GM19043 (cell line): Measurements from ENCODE around the gene RIPK4.

Experiments
- ATAC-seq: cut with Tn5 transposase; IDR thresholded peaks from one replicate; pipeline ENCODE4 v1.9.1; 2021; ENCODE audit warnings: low read depth; ENCODE audit not compliant: unreplicated experiment

Gene RIPK4

GRCh38 chr21:41755934-41756773 is 10.7 kb downstream of the RIPK4 start:
- ATAC-seq, result no peak

GRCh38 chr21:41755258-41755933 is 11.5 kb downstream of the RIPK4 start:
- ATAC-seq, result no peak

DNA sequence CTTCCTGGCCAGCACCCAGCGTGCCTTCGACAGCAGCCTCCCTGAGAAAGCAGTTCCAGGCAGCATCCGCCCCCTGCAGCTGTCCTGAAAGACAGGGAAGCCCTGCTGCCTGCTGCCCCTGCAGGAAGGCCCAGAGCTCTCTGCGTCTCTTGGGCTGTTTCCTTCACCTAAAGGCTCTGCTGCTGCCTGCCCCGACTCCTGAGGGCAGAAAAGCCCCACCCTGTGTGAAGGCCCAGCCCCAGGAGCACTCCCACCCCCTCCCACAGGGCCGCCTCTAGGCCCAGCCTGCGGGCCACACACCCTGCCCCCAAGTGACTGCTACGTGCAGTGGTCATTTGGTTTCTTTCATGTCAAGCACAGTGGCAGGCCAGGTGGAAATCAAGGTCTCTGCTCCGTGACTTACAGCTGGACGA is 12.4 kb downstream of the RIPK4 start:
- no peak for ATAC-seq

DNA sequence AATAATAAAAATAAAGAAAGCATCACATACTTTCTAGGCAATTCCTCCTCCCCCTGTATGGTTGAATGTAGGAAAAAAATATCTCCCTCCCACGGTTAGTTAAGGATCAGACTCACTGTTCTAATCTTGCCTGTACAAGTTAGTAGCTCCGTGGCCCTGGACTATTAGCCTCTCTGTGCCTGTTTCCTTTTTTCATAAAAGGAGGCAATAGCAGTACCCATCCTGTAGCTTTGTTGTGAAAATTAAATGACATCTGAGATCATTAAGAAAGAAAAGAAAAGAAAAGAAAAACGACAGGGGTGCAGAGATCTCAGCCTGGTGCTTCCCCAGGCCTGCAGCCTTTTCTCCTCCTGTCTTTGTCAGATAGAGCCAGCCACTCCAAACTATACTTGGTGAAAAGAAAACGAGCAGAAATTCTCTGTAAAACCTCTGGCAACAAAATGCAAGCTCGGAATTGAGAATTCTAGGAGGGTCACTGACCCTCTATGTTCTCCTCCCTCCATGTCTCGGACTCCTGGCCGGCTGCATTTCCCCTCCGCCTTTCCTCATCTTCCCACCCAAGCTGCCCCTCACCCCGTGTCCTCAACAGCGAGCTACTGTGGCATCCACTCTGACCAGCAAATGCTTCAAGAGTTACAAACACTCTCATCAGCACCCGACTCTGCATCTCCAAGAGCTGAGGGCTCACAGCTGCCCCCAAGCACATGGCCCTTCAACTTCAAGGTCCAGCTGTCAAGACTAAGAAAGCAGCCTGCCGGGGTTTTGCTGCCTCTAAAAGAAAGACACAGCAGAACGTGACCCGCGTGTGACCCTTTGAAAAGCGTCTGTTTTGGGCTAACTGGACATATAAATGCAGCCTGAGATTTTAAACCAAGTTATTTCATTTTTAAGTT is 13.6 kb downstream of the RIPK4 start:
- no peak for ATAC-seq

DNA sequence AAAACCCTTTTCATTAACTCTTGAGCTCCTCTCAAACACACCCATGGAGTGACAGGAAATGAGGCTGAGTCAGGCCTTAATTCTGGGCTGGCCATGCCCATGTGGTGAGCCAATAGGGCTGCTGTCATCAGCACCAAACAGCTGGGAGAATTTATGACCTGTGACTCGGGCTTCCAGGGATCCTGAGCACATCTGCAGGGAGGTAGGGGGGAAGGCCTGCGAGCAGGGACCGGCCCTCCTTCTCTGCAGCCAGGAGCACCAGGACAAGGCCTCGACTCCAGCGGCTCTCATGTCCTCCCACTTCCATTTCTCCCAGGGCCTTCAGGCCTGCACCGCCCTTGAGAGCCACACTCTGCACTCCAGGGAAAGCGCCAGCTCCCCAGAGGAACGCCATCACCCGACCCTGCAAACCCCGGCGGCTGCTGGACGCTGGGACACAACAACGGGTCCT is 14.6 kb downstream of the RIPK4 start:
- ATAC-seq, result no peak

DNA sequence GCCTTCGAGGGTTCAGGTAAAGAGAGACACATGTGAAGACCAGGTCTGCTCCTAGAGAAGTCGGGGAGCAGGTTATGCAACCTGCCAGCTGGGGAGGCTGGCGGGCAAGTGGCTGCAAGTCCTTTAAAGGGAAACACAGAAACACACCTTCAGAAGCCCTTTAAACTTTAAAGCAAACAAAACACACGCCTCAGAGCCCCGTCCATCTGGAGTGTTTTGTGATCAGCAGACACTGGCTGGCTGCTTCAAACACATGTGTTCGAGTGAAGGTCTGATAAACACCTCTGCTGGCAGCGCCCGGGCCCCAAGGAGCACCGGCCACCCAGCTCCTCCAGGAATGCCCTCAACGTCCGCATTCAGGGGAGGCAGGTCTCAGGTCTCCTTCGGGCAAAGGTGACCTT is 15.2 kb downstream of the RIPK4 start:
- no peak for ATAC-seq

DNA sequence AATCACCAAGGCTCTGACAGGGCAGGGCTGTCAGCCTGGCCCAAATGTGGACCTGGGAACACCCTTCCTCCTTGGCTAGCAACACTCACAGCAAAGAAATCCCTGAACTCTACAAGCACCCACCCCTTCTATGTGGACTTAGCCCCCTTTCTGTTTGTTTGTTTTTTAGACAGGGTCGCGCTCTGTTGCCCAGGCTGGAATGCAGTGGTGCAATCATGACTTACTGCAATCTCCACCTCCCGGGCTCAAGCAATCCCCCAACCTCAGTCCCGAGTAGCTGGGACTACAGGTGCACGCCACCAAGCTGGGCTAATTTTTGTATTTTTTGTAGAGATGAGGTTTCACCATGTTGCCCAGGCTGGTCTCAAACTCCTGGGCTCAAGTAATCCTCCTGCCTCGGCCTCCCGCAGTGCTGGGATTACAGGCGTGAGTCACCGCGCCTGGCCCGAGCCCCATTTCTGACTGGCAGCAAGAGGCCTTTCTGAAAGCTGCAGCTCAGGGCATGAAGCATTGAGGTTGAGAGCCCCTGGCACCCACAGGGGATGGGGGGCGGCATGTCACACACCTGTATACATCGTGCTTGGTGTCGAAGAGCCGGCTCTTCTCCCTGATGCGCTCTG is 16.2 kb downstream of the RIPK4 start:
- no peak for ATAC-seq

GRCh38 chr21:41750051-41750450 is 16.8 kb downstream of the RIPK4 start:
- no peak for ATAC-seq

GRCh38 chr21:41749286-41749685 is 17.6 kb downstream of the RIPK4 start:
- no peak for ATAC-seq

- no peak for ATAC-seq
These were observed 18.7 kb downstream of the RIPK4 start for GRCh38 chr21:41747943-41748738.

- ATAC-seq, result no peak
These were observed 20.2 kb downstream of the RIPK4 start for GRCh38 chr21:41746744-41747006.

- ATAC-seq, result no peak
These were observed 20.7 kb downstream of the RIPK4 start for GRCh38 chr21:41745971-41746743.

DNA sequence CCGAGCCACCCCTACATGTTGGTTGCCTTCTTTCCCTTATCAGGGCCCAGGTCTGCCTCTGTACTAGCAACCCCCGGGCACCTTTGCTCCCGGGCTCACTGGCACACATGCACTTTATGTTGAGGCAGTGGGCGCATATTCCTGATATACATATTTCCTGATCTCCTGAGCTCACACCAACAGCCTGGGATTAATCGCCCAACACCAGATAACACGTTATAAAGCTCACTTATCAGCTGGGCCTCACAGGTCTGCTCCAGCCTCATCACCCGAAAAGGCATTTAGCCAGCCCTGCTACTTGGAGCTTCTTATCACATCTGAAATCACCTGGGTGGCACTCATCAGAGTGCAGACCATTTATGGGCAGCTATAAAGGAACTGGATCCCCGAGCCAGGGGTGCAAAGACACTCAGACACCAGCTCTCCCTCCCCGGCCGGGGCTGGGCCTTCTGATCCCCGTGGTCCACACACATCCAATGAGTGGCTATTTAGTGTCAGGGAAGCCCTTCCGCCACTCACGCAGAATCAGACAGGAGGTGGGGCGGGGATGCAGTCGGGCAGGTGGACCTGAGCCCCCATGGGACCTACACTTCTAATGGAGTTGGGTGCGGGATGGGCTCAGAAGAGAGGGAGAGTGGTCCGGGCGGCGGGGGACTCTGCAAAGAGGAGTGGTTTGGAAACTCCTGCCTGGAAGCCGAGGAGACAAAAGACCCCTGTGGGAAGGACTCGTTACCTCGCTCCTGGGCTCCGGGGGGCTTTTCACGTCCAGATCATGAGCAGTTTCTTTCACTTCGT is 21.6 kb downstream of the RIPK4 start:
- no peak for ATAC-seq

GRCh38 chr21:41744028-41744930 is 22.6 kb downstream of the RIPK4 start:
- ATAC-seq, result no peak

GRCh38 chr21:41743321-41744027 is 23.4 kb downstream of the RIPK4 start:
- no peak for ATAC-seq

DNA sequence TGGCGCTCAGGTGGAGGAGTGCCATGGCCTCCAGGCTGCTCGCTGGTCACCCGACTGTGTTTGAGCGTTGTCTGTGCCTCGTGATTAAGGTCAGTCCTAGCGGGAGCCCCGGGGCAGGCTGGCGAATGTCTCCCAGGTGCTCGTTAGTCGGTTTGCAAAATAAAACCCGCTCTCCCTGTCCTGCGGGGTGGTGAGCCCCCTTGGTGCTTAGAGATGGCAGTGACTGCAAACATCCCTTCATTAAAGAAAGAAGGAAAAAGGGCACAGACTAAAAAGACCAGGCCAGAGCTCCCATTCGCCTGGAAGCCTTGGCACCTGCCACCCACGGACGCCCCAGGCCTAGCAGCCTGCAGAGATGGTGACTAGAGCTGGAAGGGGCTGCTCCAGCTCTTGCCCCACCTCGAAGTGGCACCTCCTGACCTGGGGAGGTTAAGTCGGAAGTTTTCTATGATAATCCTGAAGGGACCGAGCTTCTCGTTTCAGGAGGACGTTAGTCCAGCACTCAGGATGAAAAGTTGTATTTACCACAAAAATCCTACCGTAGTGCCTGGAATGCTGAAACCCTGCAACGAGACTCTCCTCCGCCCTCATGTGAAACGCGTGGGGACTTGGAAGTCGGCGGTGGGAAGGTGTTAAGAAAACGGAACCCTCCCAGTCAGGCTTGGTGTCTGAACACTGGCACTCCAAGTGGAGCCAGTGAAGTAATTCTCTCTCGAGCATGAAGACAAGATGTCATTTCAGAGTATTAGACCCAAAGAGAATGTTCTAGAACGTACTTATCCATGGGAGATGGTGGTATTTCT is 24.6 kb downstream of the RIPK4 start:
- no peak for ATAC-seq
